PC-9 (cell line): ENCODE results near the gene CBR1. TPM values are rescaled to one million over a fixed set of nuclear protein-coding genes. Genes with fewer than 3 reads are reported as not detected.

Experiments used
- BruUV-seq: library from RNA; stranded (reverse); fragments of 400-500 nt; replicated peaks from 2 replicates; lab custom pipeline; 2021; lab: Mats Ljungman, UMichigan
- CTCF ChIA-PET: fragments of 300-600 bp; sonication (Branson Sonifier 250); formaldehyde crosslinking; loops from one replicate; lab custom pipeline; 2022; ENCODE audit warnings: antibody characterized with exemption; lab: Charles Lee
- POLR2A ChIA-PET: fragments of 300-600 bp; sonication (Branson Sonifier 250); formaldehyde crosslinking; loops from one replicate; lab custom pipeline; 2022; ENCODE audit warnings: antibody characterized with exemption; ENCODE audit not compliant: unreplicated experiment; lab: Charles Lee
- DNase-seq, 2 experiments: peaks; one replicate each; pipeline versions ENCODE4 v3.0.0 to v3.0.0-alpha.2; 2015 to 2022; ENCODE audit warnings: mixed read lengths in 1 of 2
- H2AFZ ChIP-seq: fragments of 200-600 bp; sonication (generic); 2 replicates; pipeline ENCODE4 v1.8.1; 2017; ENCODE audit warnings: antibody characterized with exemption
- H3F3A ChIP-seq: fragments of 200-600 bp; sonication (generic); 2 replicates; pipeline ENCODE4 v1.8.1; 2017; ENCODE audit warnings: antibody characterized with exemption, mild to moderate bottlenecking, low read depth; ENCODE audit not compliant: insufficient read depth
- H3K27ac ChIP-seq: fragments of 200-600 bp; sonication (generic); 2 replicates; pipeline ENCODE4 v1.6.1; 2016; ENCODE audit warnings: mixed run types
- H3K27me3 ChIP-seq: fragments of 200-600 bp; sonication (generic); 2 replicates; pipeline ENCODE4 v1.6.1; 2016; ENCODE audit warnings: low read depth, mixed run types; ENCODE audit not compliant: insufficient read depth
- H3K36me3 ChIP-seq: fragments of 200-600 bp; sonication (generic); 2 replicates; pipeline ENCODE4 v1.6.1; 2016; ENCODE audit warnings: low read depth, mixed run types
- H3K4me1 ChIP-seq: fragments of 200-600 bp; sonication (generic); replicated peaks from 2 replicates; pipeline ENCODE4 v1.6.1; 2016; ENCODE audit warnings: mixed run types; ENCODE audit not compliant: insufficient read depth
- H3K4me2 ChIP-seq: fragments of 200-600 bp; sonication (generic); 2 replicates; pipeline ENCODE4 v1.6.1; 2017; ENCODE audit warnings: mixed run types
- H3K4me3 ChIP-seq: fragments of 200-600 bp; sonication (generic); 2 replicates; pipeline ENCODE4 v1.6.1; 2016; ENCODE audit warnings: mixed run types
- H3K79me2 ChIP-seq: fragments of 200-600 bp; sonication (generic); 2 replicates; pipeline ENCODE4 v1.6.1; 2017; ENCODE audit warnings: low read depth, mixed run types
- H3K9me2 ChIP-seq: fragments of 200-600 bp; sonication (generic); 2 replicates; pipeline ENCODE4 v1.8.1; 2017; ENCODE audit warnings: mild to moderate bottlenecking; ENCODE audit not compliant: insufficient read depth
- H3K9me3 ChIP-seq: fragments of 200-600 bp; sonication (generic); 2 replicates; pipeline ENCODE4 v1.8.1; 2016; ENCODE audit warnings: low read depth; ENCODE audit not compliant: insufficient read depth
- H4K20me1 ChIP-seq: fragments of 200-600 bp; sonication (generic); 2 replicates; pipeline ENCODE4 v1.8.1; 2017; ENCODE audit not compliant: insufficient read depth
- EZH2 ChIP-seq: fragments of 200-600 bp; sonication (generic); IDR thresholded peaks from 2 replicates; pipeline ENCODE4 v1.8.0; 2017; ENCODE audit warnings: antibody characterized with exemption, low read depth
- intact Hi-C: fragments of 100-400 bp; cut with micrococcal nuclease; formaldehyde crosslinking; loops from one replicate; pipeline ENCODE4 v1.10.0; 2022; ENCODE audit not compliant: unreplicated experiment
- total RNA-seq: library from RNA; stranded (reverse); gene quantifications from 2 replicates; pipeline ENCODE4 v1.2.3, GENCODE V29; 2021
- TF ChIP-seq, protein P1 (sequence below): fragments of 200-600 bp; sonication (generic); conservative IDR thresholded peaks from 2 replicates; pipeline ENCODE4 v1.6.1; 2017; ENCODE audit warnings: mixed run types, antibody characterized with exemption, mild to moderate bottlenecking, moderate library complexity

Gene CBR1
- total RNA-seq, 1 experiment from 2014 or later = 80.2 TPM

DNA sequence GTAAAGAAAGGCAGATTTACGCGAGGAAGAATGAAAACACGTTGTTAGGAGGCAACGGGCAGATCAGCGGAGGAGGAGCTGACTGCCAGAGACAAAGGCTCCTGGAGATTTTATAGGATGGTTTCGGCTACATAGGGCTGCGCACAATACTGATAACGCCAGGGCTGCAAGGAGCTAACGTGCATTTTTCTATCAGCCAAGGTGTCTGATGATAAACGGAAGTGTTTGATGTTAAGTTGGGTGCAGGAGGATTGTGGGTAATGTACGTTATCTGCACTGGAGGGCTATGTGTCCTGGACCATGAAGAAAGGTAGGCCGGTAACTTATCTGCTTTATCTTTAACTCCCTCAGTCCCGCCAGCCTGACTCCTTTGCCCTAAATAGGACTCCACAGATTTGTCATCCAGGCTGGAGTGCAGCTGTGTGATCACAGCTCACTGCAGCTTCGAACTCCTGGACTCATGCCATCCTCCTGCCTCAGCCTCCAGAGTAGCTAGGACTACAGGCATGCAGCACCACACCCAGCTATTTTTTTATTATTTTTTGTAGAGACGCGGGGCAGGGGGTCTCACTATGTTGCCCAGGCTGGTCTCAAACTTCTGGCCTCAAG is 39.1 kb upstream of the CBR1 start:
- intact Hi-C loops = no loop called here

DNA sequence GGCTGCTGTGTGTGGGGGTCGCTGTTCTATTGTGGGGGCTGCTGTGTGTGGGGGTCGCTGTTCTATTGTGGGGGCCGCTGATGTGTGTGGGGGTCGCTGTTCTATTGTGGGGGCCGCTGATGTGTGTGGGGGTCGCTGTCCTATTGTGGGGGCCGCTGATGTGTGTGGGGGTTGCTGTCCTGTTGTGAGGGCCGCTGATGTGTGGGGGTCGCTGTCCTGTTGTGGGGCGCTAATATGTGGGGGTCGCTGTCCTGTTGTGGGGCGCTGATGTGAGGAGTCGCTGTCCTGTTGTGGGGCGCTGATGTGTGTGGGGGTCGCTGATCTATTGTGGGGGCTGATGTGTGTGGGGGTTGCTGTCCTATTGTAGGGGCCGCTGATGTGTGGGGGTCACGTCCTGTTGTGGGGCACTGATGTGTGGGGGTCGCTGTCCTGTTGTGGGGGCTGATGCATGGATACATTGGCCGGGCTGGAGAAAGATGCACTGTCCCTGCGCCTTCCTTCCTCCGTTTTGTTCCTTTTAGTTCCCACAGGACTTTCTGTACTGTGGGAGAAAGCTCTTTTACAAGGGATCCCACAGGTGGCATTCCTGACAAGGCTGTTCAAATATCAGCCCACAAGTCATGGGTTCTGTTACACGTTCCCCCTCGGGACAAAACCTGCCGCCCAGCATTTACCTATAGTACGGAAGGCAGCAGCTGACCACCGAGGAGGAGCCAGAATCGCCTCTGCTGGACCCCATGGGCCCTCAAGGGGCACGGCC is 37.0 kb upstream of the CBR1 start:
- TF ChIP-seq, protein P1, sequence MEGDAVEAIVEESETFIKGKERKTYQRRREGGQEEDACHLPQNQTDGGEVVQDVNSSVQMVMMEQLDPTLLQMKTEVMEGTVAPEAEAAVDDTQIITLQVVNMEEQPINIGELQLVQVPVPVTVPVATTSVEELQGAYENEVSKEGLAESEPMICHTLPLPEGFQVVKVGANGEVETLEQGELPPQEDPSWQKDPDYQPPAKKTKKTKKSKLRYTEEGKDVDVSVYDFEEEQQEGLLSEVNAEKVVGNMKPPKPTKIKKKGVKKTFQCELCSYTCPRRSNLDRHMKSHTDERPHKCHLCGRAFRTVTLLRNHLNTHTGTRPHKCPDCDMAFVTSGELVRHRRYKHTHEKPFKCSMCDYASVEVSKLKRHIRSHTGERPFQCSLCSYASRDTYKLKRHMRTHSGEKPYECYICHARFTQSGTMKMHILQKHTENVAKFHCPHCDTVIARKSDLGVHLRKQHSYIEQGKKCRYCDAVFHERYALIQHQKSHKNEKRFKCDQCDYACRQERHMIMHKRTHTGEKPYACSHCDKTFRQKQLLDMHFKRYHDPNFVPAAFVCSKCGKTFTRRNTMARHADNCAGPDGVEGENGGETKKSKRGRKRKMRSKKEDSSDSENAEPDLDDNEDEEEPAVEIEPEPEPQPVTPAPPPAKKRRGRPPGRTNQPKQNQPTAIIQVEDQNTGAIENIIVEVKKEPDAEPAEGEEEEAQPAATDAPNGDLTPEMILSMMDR = no peak
- TF ChIP-seq EZH2 = no peak
- no peak overlapping the region for H3K27ac ChIP-seq
- no TSS peak for BruUV-seq
- H3K9me3 ChIP-seq = no peaks in the 10 kb centered on the region
- no peak overlapping the region for H3K4me3 ChIP-seq
- H3K79me2 ChIP-seq = no peaks in the 10 kb centered on the region
- ChIA-PET POLR2A (no interaction called here), CTCF (no interaction called here)
- no peaks in the 10 kb centered on the region for H3K36me3 ChIP-seq
- H3K9me2 ChIP-seq = no peaks in the 10 kb centered on the region
- intact Hi-C loops = no loop called here
- H3K4me1 ChIP-seq = no peaks in the 10 kb centered on the region
- H3K4me2 ChIP-seq = no peak overlapping the region
- no peak for DNase-seq
- H3F3A ChIP-seq = peaks cover 3% of the 10 kb centered on the region
- no peaks in the 10 kb centered on the region for H4K20me1 ChIP-seq
- no peak overlapping the region for H2AFZ ChIP-seq
- H3K27me3 ChIP-seq = no peaks in the 10 kb centered on the region

More for the DNA sequence above, 39.1 kb upstream of the CBR1 start:
- H3K4me1 ChIP-seq = no peaks in the 10 kb centered on the region
- ChIA-PET POLR2A (no interaction called here), CTCF (no interaction called here)
- H3K9me3 ChIP-seq = no peaks in the 10 kb centered on the region
- H3K27me3 ChIP-seq = no peaks in the 10 kb centered on the region
- TF ChIP-seq, protein P1 = no peak
- no peak for TF ChIP-seq EZH2
- no peak for DNase-seq
- no peaks in the 10 kb centered on the region for H4K20me1 ChIP-seq
- no peaks in the 10 kb centered on the region for H3K36me3 ChIP-seq
- H2AFZ ChIP-seq = no peak overlapping the region
- peaks cover 3% of the 10 kb centered on the region for H3F3A ChIP-seq
- H3K4me2 ChIP-seq = no peak overlapping the region
- H3K4me3 ChIP-seq = no peak overlapping the region
- BruUV-seq = no TSS peak
- no peak overlapping the region for H3K27ac ChIP-seq
- H3K79me2 ChIP-seq = no peaks in the 10 kb centered on the region
- H3K9me2 ChIP-seq = no peaks in the 10 kb centered on the region

DNA sequence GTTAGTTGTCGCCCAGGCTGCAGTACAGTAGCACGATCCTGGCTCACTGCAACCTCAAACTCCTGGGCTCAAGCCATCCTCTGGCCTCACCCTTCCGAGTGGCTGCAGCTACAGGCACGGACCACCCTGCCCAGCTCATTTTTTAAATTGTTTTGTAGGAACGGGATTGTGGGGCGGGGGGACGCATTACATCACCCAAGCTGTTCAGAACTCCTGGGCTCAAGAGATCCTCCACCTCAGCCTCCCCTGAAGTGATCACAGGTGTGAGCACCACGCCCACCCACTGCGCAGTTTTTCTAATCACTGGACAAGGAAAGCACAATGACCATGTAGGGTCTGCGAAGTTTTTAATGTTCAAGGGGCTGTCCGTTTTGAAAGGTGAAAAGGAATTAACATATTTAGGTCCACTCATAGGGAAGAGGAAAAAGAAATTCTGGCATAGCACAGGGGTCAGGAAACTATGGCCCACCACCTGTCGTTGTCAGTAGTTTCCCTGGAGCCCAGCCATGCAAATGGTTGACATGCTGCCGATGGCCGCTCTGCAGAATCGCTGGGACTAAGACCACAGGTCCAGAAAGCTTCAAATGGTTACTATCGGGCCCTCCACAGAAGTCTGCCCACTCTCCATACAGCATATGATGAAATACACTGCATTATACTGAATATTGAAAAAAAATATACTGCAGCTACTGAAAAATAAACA is 35.5 kb upstream of the CBR1 start:
- H3K79me2 ChIP-seq = no peaks in the 10 kb centered on the region
- intact Hi-C loops = no loop called here
- H3F3A ChIP-seq = peaks cover 3% of the 10 kb centered on the region
- H3K4me3 ChIP-seq = no peak overlapping the region
- ChIA-PET POLR2A (interaction anchor here (0.7 kb wide), 1 partner anchor 98 kb away, joined by 3 read pairs; no protein-coding TSS in a partner anchor), CTCF (no interaction called here)
- no peaks in the 10 kb centered on the region for H3K27me3 ChIP-seq
- DNase-seq = no peak
- no TSS peak for BruUV-seq
- no peak overlapping the region for H3K27ac ChIP-seq
- H2AFZ ChIP-seq = no peak overlapping the region
- no peak overlapping the region for H3K4me2 ChIP-seq
- no peaks in the 10 kb centered on the region for H3K9me2 ChIP-seq
- H3K36me3 ChIP-seq = no peaks in the 10 kb centered on the region
- no peaks in the 10 kb centered on the region for H4K20me1 ChIP-seq
- no peaks in the 10 kb centered on the region for H3K4me1 ChIP-seq
- H3K9me3 ChIP-seq = no peaks in the 10 kb centered on the region
- TF ChIP-seq EZH2 = no peak
- TF ChIP-seq, protein P1 = no peak
